GM19099 (cell line): ENCODE results near the gene C2orf81.

ENCODE experiments used
- POLR2A ChIP-seq: IDR thresholded peaks from 3 replicates; pipeline ENCODE4 v1.6.1; 2011; ENCODE audit warnings: low read depth; ENCODE audit not compliant: insufficient read length; ENCODE audit errors: extremely low read depth

C2orf81 gene

DNA sequence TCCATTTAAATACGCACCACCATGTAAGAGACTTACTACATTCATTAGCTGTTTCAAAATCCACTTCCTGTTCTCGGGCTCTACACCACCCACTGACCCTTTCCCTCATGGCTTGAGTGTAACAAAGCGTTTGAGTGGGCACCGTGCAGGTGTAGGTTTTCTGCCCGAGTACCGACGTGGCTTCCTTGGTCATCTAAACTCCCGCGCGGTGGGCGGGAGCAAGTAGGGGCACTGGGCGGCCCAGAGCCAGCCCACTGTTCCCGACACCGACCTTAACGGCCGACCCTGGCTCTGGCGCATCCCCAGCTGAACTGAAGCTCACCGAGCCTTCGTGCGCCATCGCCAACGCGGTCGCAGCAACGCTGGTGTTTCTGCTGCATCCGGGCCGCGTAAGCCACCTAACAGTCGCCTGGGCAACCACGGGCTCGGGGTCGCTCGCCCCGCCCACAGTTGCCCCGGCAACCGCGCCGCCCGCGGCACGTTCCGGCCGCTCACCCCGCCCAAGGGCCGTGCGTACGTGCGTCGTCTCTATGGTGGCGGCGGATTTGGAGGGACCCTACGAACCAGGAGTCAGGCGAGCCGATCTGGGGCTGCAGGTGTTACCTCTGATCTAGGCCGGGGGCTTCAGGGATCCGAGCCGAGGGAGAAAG lies at the start of gene C2orf81, which contains the start of gene WDR54:
TSS of gene C2orf81 (minus strand) at position 399 of the 650 bp plus-strand sequence. CDS start at position 340, 59 bp downstream.
TSS of gene WDR54 (plus strand) at position 510 of the 650 bp plus-strand sequence. CDS start 424 bp downstream, outside the sequence.
- peak; percentile 86 for TF ChIP-seq POLR2A

DNA sequence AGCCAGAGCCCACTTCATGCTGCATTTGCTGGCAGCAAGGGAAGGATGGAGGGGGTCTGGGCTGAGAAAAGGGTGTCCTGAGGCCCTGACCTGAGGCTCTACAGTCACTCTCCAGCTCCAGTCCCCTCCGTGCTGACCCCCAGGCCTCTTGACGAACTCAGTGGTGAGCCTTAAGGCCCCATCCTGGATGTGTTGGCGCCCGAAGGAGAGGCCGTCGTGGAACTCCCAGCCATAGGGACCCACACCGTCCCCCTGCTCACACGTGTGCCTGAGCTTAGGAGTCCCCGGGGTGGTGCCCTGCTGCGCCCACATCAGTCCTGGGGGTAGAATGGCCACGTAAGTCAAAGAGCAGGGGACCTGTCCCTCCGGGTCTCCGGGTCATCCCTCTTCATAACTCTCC lies 43.0 kb upstream of the C2orf81 start:
- no peak for TF ChIP-seq POLR2A

DNA sequence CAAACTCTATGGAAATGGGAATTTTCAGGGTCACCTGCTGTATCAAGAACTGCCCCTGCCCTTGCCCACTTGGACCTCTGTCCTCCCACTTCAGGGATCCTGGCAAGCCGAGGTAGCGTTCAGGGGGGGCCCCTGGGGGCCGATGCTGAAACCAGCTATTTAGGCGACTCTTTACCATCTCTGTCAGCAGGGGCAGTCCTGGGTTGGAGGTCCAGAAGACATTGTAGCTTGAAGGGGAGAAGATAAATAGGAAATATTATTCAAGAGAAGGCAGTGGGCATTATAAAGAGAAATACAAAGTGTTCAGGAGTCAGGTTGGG lies 41.3 kb upstream of the C2orf81 start:
- no peak for TF ChIP-seq POLR2A

DNA sequence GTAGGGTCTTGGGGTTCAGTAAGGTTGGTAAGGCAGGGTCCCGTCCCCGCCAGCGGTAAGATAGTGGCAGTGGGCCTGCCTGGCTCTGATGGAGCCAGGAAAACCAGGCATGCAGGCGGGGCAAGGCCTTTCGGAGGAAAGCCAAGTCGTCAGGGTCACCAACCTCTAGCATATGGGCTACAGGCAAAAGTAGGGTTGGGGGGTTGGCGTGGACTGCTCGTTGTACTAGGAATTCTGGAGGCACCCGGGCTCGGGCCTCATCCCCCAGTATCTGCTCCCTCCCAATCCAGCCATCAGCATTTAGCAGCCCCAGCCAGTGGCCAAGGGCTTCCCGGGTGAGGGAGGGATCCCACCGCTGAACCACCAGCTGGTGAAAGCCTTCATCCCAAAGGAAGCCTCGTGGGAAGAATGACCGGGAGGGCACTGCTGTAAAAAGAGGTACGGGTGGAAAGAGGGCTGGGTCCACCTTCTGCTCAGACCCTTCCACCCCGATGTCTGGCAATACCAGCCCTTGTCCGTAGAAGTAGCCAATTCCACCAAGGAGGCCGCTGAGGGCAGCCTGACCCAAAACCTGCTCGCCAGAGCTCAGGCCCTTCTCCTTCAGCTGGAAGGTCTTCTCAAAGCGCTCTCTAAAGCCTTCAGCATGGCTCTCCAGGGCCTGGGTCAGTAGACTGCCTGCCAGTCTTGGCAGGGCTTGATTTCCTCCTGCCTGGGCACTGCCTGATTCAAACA lies 40.8 kb upstream of the C2orf81 start:
- TF ChIP-seq POLR2A = no peak

DNA sequence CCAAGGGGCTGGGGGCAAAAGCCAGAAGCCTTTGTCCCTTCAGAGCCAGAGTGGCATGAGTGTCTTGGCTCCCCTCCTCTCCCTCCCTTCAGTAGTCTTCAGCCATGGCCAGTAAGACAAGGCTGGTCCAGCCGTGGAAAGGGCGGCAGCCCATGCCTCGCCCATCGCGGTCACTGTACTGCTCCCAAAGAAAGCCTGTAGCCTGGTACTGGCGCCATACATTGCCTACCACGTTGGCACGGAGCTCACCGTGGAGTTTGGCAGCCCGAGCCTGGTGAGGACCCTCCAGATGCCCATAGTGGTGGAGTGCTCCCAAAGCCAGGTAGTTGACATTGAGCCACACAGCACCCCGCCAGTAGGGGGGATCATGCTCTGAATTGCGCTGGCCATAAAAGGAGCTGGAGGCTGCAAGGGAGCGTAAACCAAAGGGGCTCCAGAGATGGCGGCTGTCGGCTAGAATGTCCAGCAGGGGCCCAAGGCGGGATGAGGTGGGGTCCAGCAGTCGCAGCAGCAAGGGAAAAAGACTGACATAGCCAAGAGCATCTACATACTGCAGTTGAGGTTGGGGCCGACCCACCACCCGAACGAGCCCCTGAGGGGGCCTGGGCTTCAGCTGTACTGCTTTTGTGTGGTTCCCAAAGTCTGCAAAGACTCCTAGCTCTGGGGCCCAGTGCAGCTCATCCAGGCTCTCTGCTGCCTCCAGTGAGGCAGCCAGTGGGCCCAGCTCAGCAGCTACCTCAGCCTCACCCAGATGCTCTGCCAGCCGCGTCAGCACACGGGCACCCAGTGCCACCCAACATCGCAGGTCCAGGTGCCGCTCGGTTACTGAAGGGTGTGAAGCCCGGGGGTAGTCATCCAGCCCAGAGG lies 40.0 kb upstream of the C2orf81 start:
- no peak for TF ChIP-seq POLR2A

DNA sequence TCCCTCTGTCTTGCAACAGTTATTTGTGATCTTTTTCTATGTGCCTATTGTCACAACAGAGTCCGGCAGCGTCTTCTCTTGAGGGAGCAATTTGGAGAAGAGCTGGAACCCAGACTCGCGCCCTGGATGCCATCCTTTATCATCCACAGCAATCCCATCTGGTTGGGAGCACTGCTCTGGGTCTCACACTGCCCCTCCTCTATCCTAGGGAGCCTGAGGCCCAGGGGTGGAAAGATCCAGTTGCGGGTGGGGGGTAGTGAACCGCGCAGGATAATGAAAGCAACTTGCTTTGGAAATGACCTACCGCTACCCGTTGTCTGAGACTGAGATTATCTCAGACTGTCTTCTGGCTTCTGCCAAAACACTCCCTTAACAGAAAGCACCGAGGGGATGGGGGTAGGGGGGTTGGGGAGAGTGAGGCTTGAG lies 37.5 kb upstream of the C2orf81 start:
- TF ChIP-seq POLR2A = no peak

DNA sequence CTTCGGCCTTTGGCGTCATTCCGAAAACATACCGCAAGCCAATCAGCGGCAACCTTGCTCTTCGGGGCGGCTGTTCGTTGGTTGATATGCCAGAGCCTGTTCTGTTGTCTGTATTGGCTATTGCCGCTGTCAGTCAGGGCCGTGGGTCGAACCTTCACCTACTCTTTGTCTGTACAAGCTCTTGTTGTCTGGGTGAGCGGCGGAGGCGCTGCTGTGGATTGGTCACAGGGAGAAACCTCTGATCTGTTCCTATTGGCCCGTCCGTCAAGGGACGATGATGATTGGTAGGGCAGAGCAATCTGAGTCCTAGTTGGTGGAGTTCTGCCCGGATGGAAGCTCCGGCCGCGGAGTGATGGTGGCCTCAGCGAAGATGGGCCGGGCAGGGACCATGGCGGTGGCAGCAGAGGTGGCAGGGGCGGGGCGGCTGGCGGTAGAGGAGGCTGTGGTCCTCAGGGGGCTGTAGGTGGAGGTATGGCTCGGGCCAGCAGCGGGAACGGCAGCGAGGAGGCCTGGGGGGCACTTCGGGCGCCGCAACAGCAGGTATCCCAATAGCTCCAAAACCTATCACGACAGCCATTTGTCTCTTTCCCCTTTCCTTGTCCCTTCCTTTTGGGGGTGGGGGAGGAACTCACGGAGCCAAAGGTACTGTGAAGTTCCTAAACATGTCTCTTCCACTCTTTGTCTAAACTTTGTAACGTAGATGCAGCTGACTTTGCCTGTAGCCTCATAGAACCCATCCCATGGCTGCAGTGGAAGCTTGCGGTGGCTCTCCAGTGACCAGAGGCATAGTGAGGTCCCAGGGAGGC lies 36.9 kb upstream of the C2orf81 start, which contains the start of gene WBP1:
TSS of gene WBP1 (plus strand) at position 307 of the 806 bp plus-strand sequence. CDS start at position 472, 165 bp downstream.
- TF ChIP-seq POLR2A = peak; percentile 43

DNA sequence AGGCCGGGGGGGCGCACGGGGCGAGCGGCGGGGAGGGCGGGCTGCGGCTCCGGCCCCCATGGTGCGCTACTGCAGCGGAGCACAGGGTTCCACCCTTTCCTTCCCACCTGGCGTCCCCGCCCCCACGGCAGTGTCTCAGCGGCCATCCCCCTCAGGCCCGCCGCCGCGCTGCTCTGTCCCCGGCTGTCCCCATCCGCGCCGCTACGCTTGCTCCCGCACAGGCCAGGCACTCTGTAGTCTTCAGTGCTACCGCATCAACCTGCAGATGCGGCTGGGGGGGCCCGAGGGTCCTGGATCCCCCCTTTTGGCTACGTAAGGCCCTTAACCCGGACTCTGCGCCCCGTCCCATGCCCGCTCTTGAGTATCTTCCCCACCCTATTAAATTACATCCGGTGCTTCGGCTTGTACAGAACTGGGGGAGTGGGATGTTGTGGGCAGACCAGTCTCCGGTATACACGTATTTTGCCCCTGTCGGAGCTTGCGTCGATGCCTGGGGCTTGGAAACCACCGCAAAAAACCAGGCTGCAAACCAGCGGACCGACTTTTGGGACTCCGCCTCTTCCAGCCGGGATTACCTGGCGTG lies 36.2 kb upstream of the C2orf81 start:
- peak; percentile 60 for TF ChIP-seq POLR2A

DNA sequence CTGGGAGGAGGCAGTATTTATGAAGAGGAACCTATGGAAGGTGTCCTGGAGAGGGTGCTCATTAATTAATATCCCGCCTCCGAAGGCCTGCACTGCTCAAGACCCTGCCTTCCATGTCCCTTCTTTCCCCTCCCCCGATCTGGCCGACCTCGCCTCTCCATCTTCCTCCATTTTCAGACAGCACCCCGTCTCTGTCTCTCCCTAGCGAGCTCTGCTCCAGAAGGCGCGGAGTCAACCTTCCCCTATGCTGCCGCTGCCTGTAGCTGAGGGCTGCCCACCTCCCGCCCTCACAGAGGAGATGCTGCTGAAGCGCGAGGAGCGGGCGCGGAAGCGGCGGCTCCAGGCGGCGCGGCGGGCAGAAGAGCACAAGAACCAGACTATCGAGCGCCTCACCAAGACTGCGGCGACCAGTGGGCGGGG lies 35.7 kb upstream of the C2orf81 start:
- TF ChIP-seq POLR2A = peak; percentile 46

DNA sequence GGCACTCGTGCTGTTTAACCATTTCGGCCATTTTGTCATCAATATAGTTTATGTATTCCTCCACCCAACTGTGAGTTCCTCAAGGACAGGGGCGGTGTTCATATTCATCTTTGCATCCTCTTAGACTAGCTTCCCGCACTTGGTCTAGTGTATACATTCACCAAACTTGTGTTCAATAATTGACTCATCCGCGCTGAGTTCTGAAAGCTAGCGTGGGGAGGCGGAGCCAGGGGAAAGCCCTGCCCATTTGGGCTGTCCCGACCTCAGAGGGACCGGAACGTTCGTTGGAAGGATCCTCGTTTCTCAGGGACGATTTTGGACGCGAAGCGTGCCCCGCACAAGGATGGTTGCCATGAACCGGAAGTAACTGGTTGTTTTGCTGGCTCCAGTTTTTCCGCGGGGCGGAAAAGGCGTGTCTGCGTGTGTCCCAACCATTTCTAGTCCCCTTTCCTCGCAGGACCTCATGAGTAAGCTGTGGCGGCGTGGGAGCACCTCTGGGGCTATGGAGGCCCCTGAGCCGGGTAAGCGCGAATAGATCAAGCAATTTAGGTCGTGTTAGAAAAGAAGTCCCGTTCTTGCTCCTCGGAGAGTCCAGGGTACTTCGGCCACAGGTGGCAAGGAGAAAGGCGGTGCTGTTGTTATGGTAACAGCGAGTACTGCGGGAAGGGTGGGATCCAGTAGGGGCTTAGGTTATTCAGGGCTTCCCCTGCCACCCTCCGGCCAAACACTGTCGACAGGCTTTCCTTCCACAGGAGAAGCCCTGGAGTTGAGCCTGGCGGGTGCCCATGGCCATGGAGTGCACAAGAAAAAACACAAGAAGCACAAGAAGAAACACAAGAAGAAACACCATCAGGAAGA lies 33.5 kb upstream of the C2orf81 start, which contains the start of gene INO80B:
TSS of gene INO80B (plus strand) at position 434 of the 858 bp plus-strand sequence. CDS start at position 464, 30 bp downstream.
- TF ChIP-seq POLR2A = peak; percentile 65

DNA sequence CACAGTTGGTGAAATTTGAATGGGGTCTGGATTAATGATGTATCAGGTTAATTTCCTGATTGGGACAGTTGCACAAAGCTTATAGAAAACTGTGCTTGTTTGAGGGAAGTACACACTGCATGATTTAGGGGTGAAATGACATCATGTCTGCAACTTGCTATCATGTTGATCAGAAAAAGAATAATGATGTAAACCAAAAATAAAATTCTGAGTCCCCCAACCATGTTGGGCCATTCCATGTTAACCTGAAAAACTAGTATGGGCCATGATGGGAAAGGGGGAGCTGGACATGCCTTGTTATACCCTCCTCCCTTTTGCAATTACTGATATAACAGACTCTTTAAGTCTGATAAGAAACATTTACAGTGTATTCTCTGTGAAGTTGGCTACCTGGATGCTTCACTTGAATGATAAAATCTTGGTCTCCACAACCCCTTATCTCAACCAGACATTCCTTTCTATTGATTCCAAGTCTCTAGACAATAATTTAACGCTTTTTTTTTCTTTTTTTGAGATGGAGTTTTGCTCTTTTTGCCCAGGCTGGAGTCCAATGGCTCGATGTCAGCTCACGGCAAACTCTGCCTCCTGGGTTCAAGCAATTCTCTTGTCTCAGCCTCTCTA lies 29.3 kb upstream of the C2orf81 start:
- TF ChIP-seq POLR2A = no peak

DNA sequence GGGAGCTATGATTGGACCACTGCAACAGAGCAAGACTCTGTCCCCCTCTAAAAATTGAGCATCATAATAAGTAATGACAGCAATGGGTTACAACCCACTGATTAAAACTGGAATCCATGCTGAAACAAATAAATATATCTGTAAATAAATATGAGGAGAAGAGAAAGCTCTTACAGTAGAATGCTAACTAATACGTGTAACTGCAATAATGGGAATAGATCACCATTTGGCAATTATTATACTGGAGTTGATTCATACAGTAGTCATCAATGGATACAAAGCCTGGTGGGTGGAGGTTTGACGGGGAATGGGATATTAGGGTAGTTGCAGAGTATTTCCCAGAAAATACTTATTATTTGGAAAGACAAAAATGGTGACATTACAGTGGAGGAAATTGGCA lies 27.4 kb upstream of the C2orf81 start:
- TF ChIP-seq POLR2A = no peak
